Panc1 (cell line): ENCODE results near the gene SMAD7. TPM values are rescaled to one million over a fixed set of nuclear protein-coding genes. Genes with fewer than 3 reads are reported as not detected.

Experiments used
- ATAC-seq: fragments of 200-7000 bp; cut with Tn5 transposase; 2 replicates; pipeline ENCODE4 v1.9.1; 2020; ENCODE audit warnings: mild to moderate bottlenecking, moderate library complexity
- BruUV-seq: library from RNA; stranded (reverse); fragments of 400-500 nt; replicated peaks from 2 replicates; lab custom pipeline; 2021; lab: Mats Ljungman, UMichigan
- CTCF ChIA-PET: fragments of 300-600 bp; sonication (Branson Sonifier 250); formaldehyde crosslinking; loops from one replicate; lab custom pipeline; 2022; ENCODE audit warnings: antibody characterized with exemption; lab: Charles Lee
- POLR2A ChIA-PET: fragments of 300-600 bp; sonication (Branson Sonifier 250); formaldehyde crosslinking; loops from one replicate; lab custom pipeline; 2022; ENCODE audit warnings: antibody characterized with exemption; lab: Charles Lee
- DNase-seq: peaks from one replicate; pipeline ENCODE4 v3.0.0-alpha.2; 2010; ENCODE audit warnings: low read depth, low spot score
- H3K27ac ChIP-seq: 2 replicates; pipeline ENCODE4 v1.5.1; 2011; ENCODE audit warnings: mild to moderate bottlenecking, low read length, inconsistent platforms
- H3K27me3 ChIP-seq: fragments of 200-500 bp; sonication (Bioruptor generic); 2 replicates; pipeline ENCODE4 v1.6.0; 2014; ENCODE audit warnings: low read length, inconsistent platforms; ENCODE audit not compliant: control insufficient read depth, insufficient read depth
- H3K36me3 ChIP-seq: fragments of 200-500 bp; sonication (Bioruptor generic); 2 replicates; pipeline ENCODE4 v1.5.1; 2014; ENCODE audit warnings: inconsistent platforms, mild to moderate bottlenecking, low read length, moderate library complexity; ENCODE audit not compliant: control insufficient read depth, insufficient read depth
- H3K4me1 ChIP-seq: 2 replicates; pipeline ENCODE4 v1.5.1; 2011; ENCODE audit warnings: inconsistent platforms, mild to moderate bottlenecking, low read length, moderate library complexity; ENCODE audit not compliant: control insufficient read depth, insufficient read depth
- H3K4me3 ChIP-seq, 2 experiments: 2 replicates each; pipeline ENCODE4 v1.5.1; 2011 to 2012; ENCODE audit warnings: low read depth in 2 of 2, low read length in 2 of 2, mild to moderate bottlenecking in 2 of 2, inconsistent platforms in 1 of 2, moderate library complexity in 1 of 2
- H3K9me3 ChIP-seq: fragments of 200-500 bp; sonication (Bioruptor generic); 2 replicates; pipeline ENCODE4 v1.5.1; 2014; ENCODE audit warnings: low read depth, mild to moderate bottlenecking, inconsistent platforms, low read length, moderate library complexity; ENCODE audit not compliant: control insufficient read depth, insufficient read depth
- POLR2AphosphoS5 ChIP-seq: IDR thresholded peaks from 2 replicates; pipeline ENCODE4 v1.6.1; 2012; ENCODE audit warnings: mild to moderate bottlenecking, low read depth, low read length, moderate library complexity
- SIN3A ChIP-seq: IDR thresholded peaks from 2 replicates; pipeline ENCODE4 v1.6.1; 2012; ENCODE audit warnings: low read depth, mild to moderate bottlenecking, low read length, moderate library complexity, borderline replicate concordance; ENCODE audit not compliant: insufficient read depth
- TCF7L2 ChIP-seq: IDR thresholded peaks from 2 replicates; pipeline ENCODE4 v1.6.1; 2011; ENCODE audit warnings: mild to moderate bottlenecking, low read depth, low read length, inconsistent platforms
- in situ Hi-C: cut with HindIII; loops from 2 replicates; pipeline ENCODE4 v1.10.0; 2016; ENCODE audit warnings: low sequenced_read_pairs, low pct_unique_long_range_greater_than_20kb
- intact Hi-C: fragments of 100-400 bp; cut with micrococcal nuclease; formaldehyde crosslinking; loops from one replicate; pipeline ENCODE4 v1.10.0; 2022; ENCODE audit not compliant: unreplicated experiment
- total RNA-seq: library from RNA; stranded (reverse); gene quantifications from one replicate; pipeline ENCODE4 v1.2.1, GENCODE V29; 2021; ENCODE audit not compliant: unreplicated experiment
- TF ChIP-seq, protein P1 (sequence below), 2 experiments: IDR thresholded peaks; 2 replicates each; pipeline ENCODE4 v1.6.1; 2011 to 2012; ENCODE audit warnings: low read depth in 2 of 2, control low read depth in 1 of 2, low read length in 1 of 2, mild to moderate bottlenecking in 1 of 2, moderate library complexity in 1 of 2; ENCODE audit not compliant: insufficient read depth in 1 of 2
- TF ChIP-seq, protein P2 (sequence below): fragments of 450-650 bp; IDR thresholded peaks from 2 replicates; pipeline ENCODE4 v1.5.1; 2017; ENCODE audit warnings: mild to moderate bottlenecking

Gene SMAD7
- total RNA-seq, 1 experiment from 2014 or later, result 21.3 TPM

DNA sequence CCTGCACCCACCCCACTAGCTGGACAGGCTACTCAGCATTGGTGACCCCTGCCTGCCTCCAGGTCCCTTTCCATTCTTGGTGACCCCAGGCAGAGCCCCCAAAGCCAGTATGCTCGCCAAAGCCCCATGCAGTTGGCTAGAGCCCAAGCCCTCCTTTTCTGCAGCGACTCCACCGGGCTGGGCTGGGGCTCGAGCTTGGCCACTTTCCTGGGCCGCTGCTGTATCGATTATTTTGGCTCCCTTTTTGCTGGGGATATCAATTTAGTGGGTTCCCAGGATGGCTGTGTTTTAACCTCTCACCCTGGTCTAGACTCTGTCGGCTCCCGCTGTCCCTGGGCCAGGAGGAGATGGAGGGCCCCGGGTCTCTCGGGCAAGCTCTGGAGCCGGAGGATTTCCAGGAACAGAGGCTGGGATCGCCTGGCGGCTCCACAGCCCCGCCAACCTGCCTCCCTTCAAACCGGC lies 76.0 kb downstream of the SMAD7 start:
- DNase-seq (no peak), ATAC-seq (no peak)
- no TSS peak for BruUV-seq
- peaks cover 37% of the 10 kb centered on the region for H3K4me1 ChIP-seq
- CTCF ChIA-PET, result no interaction called here
- intact Hi-C loops (no loop called here), in situ Hi-C loops (no loop called here)
- POLR2A ChIA-PET, result interaction anchor here (0.6 kb wide), 1 partner anchor 55 kb away, joined by 3 read pairs; no protein-coding TSS in a partner anchor
- H3K4me3 ChIP-seq, result no peak overlapping the region
- no peaks in the 10 kb centered on the region for H3K27me3 ChIP-seq
- no peaks in the 10 kb centered on the region for H3K36me3 ChIP-seq
- TF ChIP-seq, protein P1, sequence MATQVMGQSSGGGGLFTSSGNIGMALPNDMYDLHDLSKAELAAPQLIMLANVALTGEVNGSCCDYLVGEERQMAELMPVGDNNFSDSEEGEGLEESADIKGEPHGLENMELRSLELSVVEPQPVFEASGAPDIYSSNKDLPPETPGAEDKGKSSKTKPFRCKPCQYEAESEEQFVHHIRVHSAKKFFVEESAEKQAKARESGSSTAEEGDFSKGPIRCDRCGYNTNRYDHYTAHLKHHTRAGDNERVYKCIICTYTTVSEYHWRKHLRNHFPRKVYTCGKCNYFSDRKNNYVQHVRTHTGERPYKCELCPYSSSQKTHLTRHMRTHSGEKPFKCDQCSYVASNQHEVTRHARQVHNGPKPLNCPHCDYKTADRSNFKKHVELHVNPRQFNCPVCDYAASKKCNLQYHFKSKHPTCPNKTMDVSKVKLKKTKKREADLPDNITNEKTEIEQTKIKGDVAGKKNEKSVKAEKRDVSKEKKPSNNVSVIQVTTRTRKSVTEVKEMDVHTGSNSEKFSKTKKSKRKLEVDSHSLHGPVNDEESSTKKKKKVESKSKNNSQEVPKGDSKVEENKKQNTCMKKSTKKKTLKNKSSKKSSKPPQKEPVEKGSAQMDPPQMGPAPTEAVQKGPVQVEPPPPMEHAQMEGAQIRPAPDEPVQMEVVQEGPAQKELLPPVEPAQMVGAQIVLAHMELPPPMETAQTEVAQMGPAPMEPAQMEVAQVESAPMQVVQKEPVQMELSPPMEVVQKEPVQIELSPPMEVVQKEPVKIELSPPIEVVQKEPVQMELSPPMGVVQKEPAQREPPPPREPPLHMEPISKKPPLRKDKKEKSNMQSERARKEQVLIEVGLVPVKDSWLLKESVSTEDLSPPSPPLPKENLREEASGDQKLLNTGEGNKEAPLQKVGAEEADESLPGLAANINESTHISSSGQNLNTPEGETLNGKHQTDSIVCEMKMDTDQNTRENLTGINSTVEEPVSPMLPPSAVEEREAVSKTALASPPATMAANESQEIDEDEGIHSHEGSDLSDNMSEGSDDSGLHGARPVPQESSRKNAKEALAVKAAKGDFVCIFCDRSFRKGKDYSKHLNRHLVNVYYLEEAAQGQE (IDR thresholded peaks at IDR 0.05; ENCODE audit: insufficient read depth in 1 of 2, low read depth in 2 of 2, low read length in 1 of 2), result no peak
- TF ChIP-seq SIN3A, result no peak
- no peak for TF ChIP-seq POLR2AphosphoS5
- TF ChIP-seq, protein P2, sequence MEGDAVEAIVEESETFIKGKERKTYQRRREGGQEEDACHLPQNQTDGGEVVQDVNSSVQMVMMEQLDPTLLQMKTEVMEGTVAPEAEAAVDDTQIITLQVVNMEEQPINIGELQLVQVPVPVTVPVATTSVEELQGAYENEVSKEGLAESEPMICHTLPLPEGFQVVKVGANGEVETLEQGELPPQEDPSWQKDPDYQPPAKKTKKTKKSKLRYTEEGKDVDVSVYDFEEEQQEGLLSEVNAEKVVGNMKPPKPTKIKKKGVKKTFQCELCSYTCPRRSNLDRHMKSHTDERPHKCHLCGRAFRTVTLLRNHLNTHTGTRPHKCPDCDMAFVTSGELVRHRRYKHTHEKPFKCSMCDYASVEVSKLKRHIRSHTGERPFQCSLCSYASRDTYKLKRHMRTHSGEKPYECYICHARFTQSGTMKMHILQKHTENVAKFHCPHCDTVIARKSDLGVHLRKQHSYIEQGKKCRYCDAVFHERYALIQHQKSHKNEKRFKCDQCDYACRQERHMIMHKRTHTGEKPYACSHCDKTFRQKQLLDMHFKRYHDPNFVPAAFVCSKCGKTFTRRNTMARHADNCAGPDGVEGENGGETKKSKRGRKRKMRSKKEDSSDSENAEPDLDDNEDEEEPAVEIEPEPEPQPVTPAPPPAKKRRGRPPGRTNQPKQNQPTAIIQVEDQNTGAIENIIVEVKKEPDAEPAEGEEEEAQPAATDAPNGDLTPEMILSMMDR, result no peak
- TF ChIP-seq TCF7L2, result no peak
- no peaks in the 10 kb centered on the region for H3K9me3 ChIP-seq
- H3K27ac ChIP-seq, result peak overlapping the region; percentile 73

DNA sequence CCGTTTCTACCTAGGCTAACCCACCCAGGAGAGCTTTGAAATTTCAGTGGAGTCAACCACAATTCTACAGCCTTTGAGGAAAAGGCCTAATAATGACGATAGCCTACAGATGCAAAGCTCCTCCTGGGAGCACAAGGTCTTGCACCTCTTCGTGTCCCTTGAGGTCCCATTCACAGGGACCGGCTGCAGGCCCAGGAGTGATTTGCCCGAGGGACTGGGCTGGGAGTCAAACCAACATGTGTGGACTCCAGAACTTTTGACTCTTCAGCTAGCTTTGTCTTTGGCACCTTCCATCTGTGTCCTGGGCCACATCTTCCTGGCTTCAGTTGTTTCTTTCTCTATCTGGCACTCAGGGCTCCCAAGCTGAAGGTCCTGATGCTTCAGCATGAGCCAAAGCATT lies 76.5 kb downstream of the SMAD7 start:
- Histone ChIP-seq H3K4me1 (peaks cover 37% of the 10 kb centered on the region), H3K36me3 (no peaks in the 10 kb centered on the region), H3K4me3 (no peak overlapping the region), H3K27ac (peak overlapping the region; percentile 73), H3K27me3 (no peaks in the 10 kb centered on the region), H3K9me3 (no peaks in the 10 kb centered on the region)
- CTCF ChIA-PET, result no interaction called here
- in situ Hi-C loops, result no loop called here
- POLR2A ChIA-PET, result no interaction called here
- TF ChIP-seq SIN3A, result no peak
- TF ChIP-seq, protein P1 (IDR thresholded peaks at IDR 0.05; ENCODE audit: insufficient read depth in 1 of 2, low read depth in 2 of 2, low read length in 1 of 2), result no peak
- TF ChIP-seq TCF7L2, result no peak
- no peak for TF ChIP-seq POLR2AphosphoS5
- TF ChIP-seq, protein P2, result no peak
- BruUV-seq, result no TSS peak
- ATAC-seq, result no peak
- intact Hi-C loops, result no loop called here
- no peak for DNase-seq
